Renal cortex interstitium (tissue), 11 donors: ENCODE data around the gene KCNMA1. TPM values are rescaled to one million over a fixed set of nuclear protein-coding genes. Genes with fewer than 3 reads are reported as not detected.

Experiments used
- DNase-seq, 11 donors: peaks; one replicate each; pipeline ENCODE4 v3.0.0-alpha.2; 2013; ENCODE audit warnings: low read depth in 9 of 11, low spot score in 4 of 11; ENCODE audit errors: extremely low read depth in 1 of 11
- polyA plus RNA-seq, 3 donors: library from polyadenylated mRNA; unstranded; fragments of 120-200 nt; gene quantifications; one replicate each; pipeline ENCODE4 v1.2.1, GENCODE V29; 2013; ENCODE audit not compliant: insufficient read length in 3 of 3

The KCNMA1 gene
- polyA plus RNA-seq, 3 donors = 3.3 to 3.7 (median 3.3) TPM

- no peak for DNase-seq
These were observed 343.8 kb downstream of the KCNMA1 start for GRCh38 chr10:77293773-77294172.

- DNase-seq = no peak
These were observed 344.3 kb downstream of the KCNMA1 start for GRCh38 chr10:77293347-77293746.

- no peak for DNase-seq
These were observed 345.8 kb downstream of the KCNMA1 start for GRCh38 chr10:77291596-77292505.

- DNase-seq = no peak
These were observed 347.0 kb downstream of the KCNMA1 start for GRCh38 chr10:77290528-77291155.

GRCh38 chr10:77289790-77290189 is 347.8 kb downstream of the KCNMA1 start:
- DNase-seq = no peak

- DNase-seq = no peak
These were observed 348.5 kb downstream of the KCNMA1 start for GRCh38 chr10:77289027-77289501.

GRCh38 chr10:77287647-77288120 is 349.9 kb downstream of the KCNMA1 start:
- no peak for DNase-seq

GRCh38 chr10:77286531-77287508 is 350.8 kb downstream of the KCNMA1 start:
- no peak for DNase-seq

GRCh38 chr10:77285529-77286182 is 352.0 kb downstream of the KCNMA1 start:
- DNase-seq = no peak

- no peak for DNase-seq
These were observed 352.8 kb downstream of the KCNMA1 start for GRCh38 chr10:77284797-77285196.

- no peak for DNase-seq
These were observed 354.3 kb downstream of the KCNMA1 start for GRCh38 chr10:77283326-77283725.

- DNase-seq = no peak
These were observed 355.4 kb downstream of the KCNMA1 start for GRCh38 chr10:77282163-77282562.

GRCh38 chr10:77281719-77282118 is 355.9 kb downstream of the KCNMA1 start:
- DNase-seq = no peak

GRCh38 chr10:77279207-77279606 is 358.4 kb downstream of the KCNMA1 start:
- DNase-seq = no peak

GRCh38 chr10:77274046-77274795 is 363.4 kb downstream of the KCNMA1 start:
- DNase-seq = peak in 10 of 11 donors; percentile 5 to 61 (median 38)

- DNase-seq = no peak
These were observed 368.4 kb downstream of the KCNMA1 start for GRCh38 chr10:77269163-77269562.

GRCh38 chr10:77268721-77269120 is 368.9 kb downstream of the KCNMA1 start:
- no peak for DNase-seq
